ENCODE measurements around the gene CDKN2AIPNL. TPM values are rescaled to one million over a fixed set of nuclear protein-coding genes. Genes with fewer than 3 reads are reported as not detected.

The CDKN2AIPNL gene
- total and polyA plus RNA-seq, 2 of the 13 experiments (the other 11 are each of a cell fraction or from before 2014, with no cell fraction given), result 17.4 to 46.5 TPM

GRCh38 chr5:134370871-134371833, 40.5 kb downstream of the CDKN2AIPNL start, which contains the start of gene UBE2B (continued):
- TF ChIP-seq ZNF430 (CRISPR knock-in tag; IDR thresholded peaks at IDR 0.05), result peak; percentile 16; the same call in 1 of the 2 replicates
- peak; percentile 64; the same call in 1 of the 2 replicates for TF ChIP-seq MED13 (CRISPR knock-in tag; IDR thresholded peaks at IDR 0.05)
- TF ChIP-seq ZNF17 (CRISPR knock-in tag; IDR thresholded peaks at IDR 0.05), result no peak
- TF ChIP-seq YEATS4 (CRISPR knock-in tag; IDR thresholded peaks at IDR 0.05; ENCODE audit: borderline replicate concordance), result no peak; the same call in none of the 2 replicates
- TF ChIP-seq ASH2L (IDR thresholded peaks at IDR 0.05; ENCODE audit: insufficient read length, low read depth, low read length), result peak; percentile 91
- peak; percentile 32; the same call in 1 of the 2 replicates for TF ChIP-seq ZNF275 (CRISPR knock-in tag; IDR thresholded peaks at IDR 0.05; ENCODE audit: borderline replicate concordance)
- no peak for TF ChIP-seq ZNF562 (CRISPR knock-in tag; IDR thresholded peaks at IDR 0.05; ENCODE audit: borderline replicate concordance)
- TF ChIP-seq MAFF (IDR thresholded peaks at IDR 0.05; ENCODE audit: low read depth, low read length), result 0 out of 2 replicates have a peak, but pooled peaks have one; percentile 16
- no peak; the same call in 1 of the 2 replicates for TF ChIP-seq ZFP36L2 (CRISPR knock-in tag; IDR thresholded peaks at IDR 0.05)
- TF ChIP-seq CSRNP1 (CRISPR knock-in tag; IDR thresholded peaks at IDR 0.05), result peak; percentile 42; the same call in 1 of the 2 replicates
- TF ChIP-seq CREB3 (CRISPR knock-in tag; IDR thresholded peaks at IDR 0.05), result no peak
- TF ChIP-seq ZNF772 (CRISPR knock-in tag; IDR thresholded peaks at IDR 0.05), result peak; percentile 39; the same call in 1 of the 2 replicates
- no peak for TF ChIP-seq SMARCC2 (IDR thresholded peaks at IDR 0.05)
- peak; percentile 78 for TF ChIP-seq ZBTB38 (CRISPR knock-in tag; IDR thresholded peaks at IDR 0.05)
- no peak for TF ChIP-seq ZNF484 (CRISPR knock-in tag; IDR thresholded peaks at IDR 0.05; ENCODE audit: borderline replicate concordance, low read depth)
- TF ChIP-seq ZNF687 (CRISPR knock-in tag; IDR thresholded peaks at IDR 0.05), result peak; percentile 86
- TF ChIP-seq IKZF1 (IDR thresholded peaks at IDR 0.05), result no peak
- TF ChIP-seq MAFG (CRISPR knock-in tag; IDR thresholded peaks at IDR 0.05), result no peak
- TF ChIP-seq EED (CRISPR knock-in tag; IDR thresholded peaks at IDR 0.05), result no peak
- peak; percentile 87 for TF ChIP-seq FOXA3 (CRISPR knock-in tag; IDR thresholded peaks at IDR 0.05)
- TF ChIP-seq NFYC (CRISPR knock-in tag; IDR thresholded peaks at IDR 0.05), result peak; percentile 50; the same call in 1 of the 2 replicates

Measured in HepG2 (cell line).